H9 (cell line): ENCODE data around the gene DYNLRB2. TPM values are rescaled to one million over a fixed set of nuclear protein-coding genes. Genes with fewer than 3 reads are reported as not detected.

ENCODE experiments used
- DNase-seq: peaks from one replicate; pipeline ENCODE4 v3.0.0-alpha.2; 2017
- H2AFZ ChIP-seq: one replicate; pipeline ENCODE4 v1.6.1; 2013; ENCODE audit warnings: mild to moderate bottlenecking, low read length, control low read depth, moderate library complexity
- H2AK5ac ChIP-seq: 2 replicates; pipeline ENCODE4 v1.6.1; 2013; ENCODE audit warnings: low read length, control low read depth, mixed read lengths; ENCODE audit not compliant: insufficient read length
- H2BK120ac ChIP-seq: one replicate; pipeline ENCODE4 v1.6.1; 2013; ENCODE audit warnings: low read depth, mild to moderate bottlenecking, low read length, control low read depth, inconsistent platforms; ENCODE audit not compliant: poor library complexity, severe bottlenecking
- H2BK12ac ChIP-seq: 2 replicates; pipeline ENCODE4 v1.6.1; 2013; ENCODE audit warnings: low read length, control low read depth, mixed read lengths, low read depth; ENCODE audit not compliant: insufficient read length
- H2BK15ac ChIP-seq: 2 replicates; pipeline ENCODE4 v1.6.1; 2013; ENCODE audit warnings: low read depth, low read length, control low read depth
- H2BK20ac ChIP-seq: one replicate; pipeline ENCODE4 v1.6.1; 2013; ENCODE audit warnings: low read depth, mild to moderate bottlenecking, low read length, control low read depth, inconsistent platforms; ENCODE audit not compliant: poor library complexity, severe bottlenecking
- H2BK5ac ChIP-seq: 2 replicates; pipeline ENCODE4 v1.6.1; 2013; ENCODE audit warnings: low read length, control low read depth, mixed read lengths; ENCODE audit not compliant: insufficient read length
- H3K14ac ChIP-seq: 2 replicates; pipeline ENCODE4 v1.6.1; 2013; ENCODE audit warnings: low read length, control low read depth; ENCODE audit not compliant: insufficient read depth
- H3K18ac ChIP-seq: 2 replicates; pipeline ENCODE4 v1.6.1; 2013; ENCODE audit warnings: low read depth, mild to moderate bottlenecking, mixed read lengths, low read length, control low read depth; ENCODE audit not compliant: insufficient read length
- H3K23ac ChIP-seq: 2 replicates; pipeline ENCODE4 v1.6.1; 2013; ENCODE audit warnings: low read length, control low read depth, mixed read lengths, low read depth; ENCODE audit not compliant: insufficient read length
- H3K23me2 ChIP-seq: 2 replicates; pipeline ENCODE4 v1.6.1; 2013; ENCODE audit warnings: low read depth, mild to moderate bottlenecking, mixed read lengths, low read length, control low read depth; ENCODE audit not compliant: insufficient read length, poor library complexity, severe bottlenecking
- H3K27ac ChIP-seq: 2 replicates; pipeline ENCODE4 v1.5.1; 2013; ENCODE audit warnings: low read length, control low read depth, mixed read lengths, low read depth; ENCODE audit not compliant: insufficient read length
- H3K27me3 ChIP-seq: 2 replicates; pipeline ENCODE4 v1.6.1; 2013; ENCODE audit warnings: low read length, control low read depth, inconsistent platforms; ENCODE audit not compliant: insufficient read depth
- H3K4ac ChIP-seq: 2 replicates; pipeline ENCODE4 v1.6.1; 2013; ENCODE audit warnings: low read depth, mild to moderate bottlenecking, control low read depth, inconsistent platforms, low read length, moderate library complexity
- H3K4me1 ChIP-seq: 2 replicates; pipeline ENCODE4 v1.6.1; 2013; ENCODE audit warnings: low read length, control low read depth, inconsistent platforms; ENCODE audit not compliant: insufficient read depth
- H3K4me2 ChIP-seq: 2 replicates; pipeline ENCODE4 v1.6.1; 2013; ENCODE audit warnings: low read length, control low read depth, mixed read lengths; ENCODE audit not compliant: insufficient read length, insufficient read depth
- H3K56ac ChIP-seq: 2 replicates; pipeline ENCODE4 v1.6.1; 2013; ENCODE audit warnings: low read depth, mild to moderate bottlenecking, mixed read lengths, low read length, control low read depth; ENCODE audit not compliant: insufficient read length
- H3K79me1 ChIP-seq: 2 replicates; pipeline ENCODE4 v1.6.1; 2013; ENCODE audit warnings: low read depth, mild to moderate bottlenecking, moderate library complexity, low read length, control low read depth, inconsistent platforms; ENCODE audit not compliant: insufficient read depth, poor library complexity, severe bottlenecking
- H3K79me2 ChIP-seq: 2 replicates; pipeline ENCODE4 v1.6.1; 2013; ENCODE audit warnings: low read length, control low read depth, inconsistent platforms; ENCODE audit not compliant: insufficient read depth
- H3K9ac ChIP-seq: 2 replicates; pipeline ENCODE4 v1.6.1; 2013; ENCODE audit warnings: low read length, control low read depth, mixed read lengths; ENCODE audit not compliant: insufficient read length; ENCODE audit errors: extremely low read depth
- H3K9me3 ChIP-seq: one replicate; pipeline ENCODE4 v1.6.1; 2013; ENCODE audit warnings: low read depth, low read length, inconsistent platforms; ENCODE audit not compliant: control insufficient read depth
- H3T11ph ChIP-seq: one replicate; pipeline ENCODE4 v1.6.1; 2013; ENCODE audit warnings: mild to moderate bottlenecking, low read length, control low read depth, inconsistent platforms
- H4K20me1 ChIP-seq: one replicate; pipeline ENCODE4 v1.6.1; 2013; ENCODE audit not compliant: control insufficient read depth, insufficient read length, insufficient read depth
- H4K5ac ChIP-seq: 2 replicates; pipeline ENCODE4 v1.6.1; 2013; ENCODE audit warnings: low read depth, mild to moderate bottlenecking, mixed read lengths, low read length, control low read depth; ENCODE audit not compliant: insufficient read length
- H4K8ac ChIP-seq: replicated peaks from 2 replicates; pipeline ENCODE4 v1.6.1; 2013; ENCODE audit warnings: low read length, control low read depth, mixed read lengths, low read depth; ENCODE audit not compliant: insufficient read length
- H4K91ac ChIP-seq: 2 replicates; pipeline ENCODE4 v1.6.1; 2013; ENCODE audit warnings: low read depth, mild to moderate bottlenecking, moderate library complexity, mixed read lengths, low read length, control low read depth; ENCODE audit not compliant: insufficient read length
- H3K27ac Mint-ChIP-seq, 3 experiments: 2 replicates in 2 of 3; 3 replicates in 1 of 3; pipeline ENCODE4 v1.8.0; 2020 to 2021; ENCODE audit warnings: mixed read lengths in 3 of 3, mild to moderate bottlenecking in 1 of 3, moderate library complexity in 1 of 3
- H3K27me3 Mint-ChIP-seq: 2 replicates; pipeline ENCODE4 v1.8.0; 2021; ENCODE audit warnings: low read depth, mild to moderate bottlenecking, moderate library complexity, mixed read lengths
- H3K36me3 Mint-ChIP-seq, 3 experiments: 2 replicates in 2 of 3; 3 replicates in 1 of 3; pipeline ENCODE4 v1.8.0; 2020 to 2021; ENCODE audit warnings: low read depth in 3 of 3, mixed read lengths in 3 of 3; ENCODE audit not compliant: insufficient read depth in 1 of 3
- H3K4me1 Mint-ChIP-seq, 2 experiments: 2 replicates each; pipeline ENCODE4 v1.8.0; 2020; ENCODE audit warnings: mixed read lengths in 2 of 2
- H3K4me3 Mint-ChIP-seq, 2 experiments: 2 replicates in 1 of 2; 3 replicates in 1 of 2; pipeline ENCODE4 v1.8.0; 2020 to 2021; ENCODE audit warnings: mild to moderate bottlenecking in 2 of 2, mixed read lengths in 2 of 2, moderate library complexity in 1 of 2
- H3K9me3 Mint-ChIP-seq, 2 experiments: 2 replicates in 1 of 2; 3 replicates in 1 of 2; pipeline ENCODE4 v1.8.0; 2020; ENCODE audit warnings: mild to moderate bottlenecking in 2 of 2, mixed read lengths in 2 of 2, moderate library complexity in 1 of 2
- CTCF ChIP-seq: fragments of 200-600 bp; sonication (generic); conservative IDR thresholded peaks from 3 replicates; pipeline ENCODE4 v1.8.0; 2021; ENCODE audit warnings: antibody characterized with exemption, mild to moderate bottlenecking
- WGBS: extraction: QIAGEN DNeasy Blood & Tissue Kit; methylation state at CpG from one replicate; pipeline ENCODE4 v1.1.7; 2013; ENCODE audit warnings: missing lambda C conversion rate, low lambda C conversion rate, mixed read lengths; ENCODE audit not compliant: insufficient read length; ENCODE audit errors: extremely low coverage; 5-methylcytosine and 5-hydroxymethylcytosine counted together
- total RNA-seq: library from RNA; stranded (reverse); gene quantifications from 2 replicates; pipeline ENCODE4 v1.2.1, GENCODE V29; 2021

Gene DYNLRB2
- total RNA-seq, 1 experiment from 2014 or later = not detected

DNA sequence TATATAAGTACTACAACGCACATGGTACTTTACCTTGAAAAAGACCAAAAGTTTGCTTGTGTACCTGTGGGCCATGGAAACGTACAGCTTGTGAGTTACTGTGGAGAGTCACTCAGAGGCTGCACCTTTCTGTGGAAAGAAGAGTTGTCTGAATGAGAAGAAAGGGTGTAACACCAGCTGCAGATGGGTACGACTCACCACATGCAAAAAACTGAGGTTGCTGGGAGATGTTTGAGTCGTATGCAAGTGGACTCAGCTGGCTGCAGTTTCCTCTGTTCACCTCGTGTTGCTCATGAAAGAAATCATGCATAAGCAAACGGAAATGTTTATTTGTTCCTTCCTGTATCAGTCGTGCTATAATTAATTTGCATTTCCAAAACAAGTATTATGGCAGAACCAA lies 22.4 kb upstream of the DYNLRB2 start:
- Mint-ChIP-seq H3K4me3 (no peak overlapping the region), H3K36me3 (no peaks in the 10 kb centered on the region), H3K27ac (no peak overlapping the region), H3K27me3 (no peaks in the 10 kb centered on the region), H3K4me1 (peaks cover 18 to 20% of the 10 kb centered on the region in 2 experiments), H3K9me3 (peaks cover 0 to 3% of the 10 kb centered on the region in 2 experiments; a peak in 2 of 5 replicates)
- no peak for DNase-seq
- no peak overlapping the region for H3K4me2 ChIP-seq
- no peaks in the 10 kb centered on the region for H3K9me3 ChIP-seq
- no peaks in the 10 kb centered on the region for H3K4me1 ChIP-seq
- no peak overlapping the region for H3T11ph ChIP-seq
- H3K27me3 ChIP-seq = no peaks in the 10 kb centered on the region
- H3K27ac ChIP-seq = no peak overlapping the region
- no peaks in the 10 kb centered on the region for H3K79me2 ChIP-seq
- no peak overlapping the region for H2BK20ac ChIP-seq
- H2AK5ac ChIP-seq = no peak overlapping the region
- H2BK5ac ChIP-seq = no peak overlapping the region
- H4K91ac ChIP-seq = no peak overlapping the region
- no peak overlapping the region for H2AFZ ChIP-seq
- H2BK12ac ChIP-seq = no peak overlapping the region
- H4K5ac ChIP-seq = no peak overlapping the region
- TF ChIP-seq CTCF = no peak
- H3K4ac ChIP-seq = no peak overlapping the region
- no peak overlapping the region for H3K56ac ChIP-seq
- H3K23ac ChIP-seq = no peak overlapping the region
- H3K18ac ChIP-seq = no peak overlapping the region
- H3K23me2 ChIP-seq = no peaks in the 10 kb centered on the region
- no peak overlapping the region for H2BK15ac ChIP-seq
- H3K79me1 ChIP-seq = no peaks in the 10 kb centered on the region
- H3K9ac ChIP-seq = no peak overlapping the region
- no peak overlapping the region for H4K8ac ChIP-seq
- no CpG with 5 or more reads among the region's 7 CpGs for WGBS
- no peak overlapping the region for H3K14ac ChIP-seq
- H2BK120ac ChIP-seq = no peak overlapping the region
- H4K20me1 ChIP-seq = no peaks in the 10 kb centered on the region
